K562 (cell line): ENCODE results near the gene WBP1. TPM values are rescaled to one million over a fixed set of nuclear protein-coding genes. Genes with fewer than 3 reads are reported as not detected.

Experiments
- ARNT ChIP-seq, 2 experiments: fragments of 450-650 bp; IDR thresholded peaks; 2 replicates each; pipeline ENCODE4 v1.6.1; 2016; ENCODE audit warnings: mild to moderate bottlenecking in 1 of 2
- ATF3 ChIP-seq, 2 experiments: fragments of 450-650 bp in 1 of 2; sonication (generic) in 1 of 2; formaldehyde crosslinking in 1 of 2; IDR thresholded peaks in 1 of 2; conservative IDR thresholded peaks in 1 of 2; 2 replicates each; pipeline versions ENCODE4 v1.6.1 to v1.8.1; 2016 to 2023; ENCODE audit warnings: mild to moderate bottlenecking in 2 of 2, moderate library complexity in 2 of 2, inconsistent platforms in 1 of 2, missing genetic modification reagents in 1 of 2
- CBX2 ChIP-seq: fragments of 200-600 bp; sonication (generic); IDR thresholded peaks from one replicate; pipeline ENCODE4 v1.6.1; 2012; ENCODE audit warnings: mild to moderate bottlenecking, low read length, inconsistent platforms; ENCODE audit not compliant: insufficient read depth, poor library complexity, severe bottlenecking
- CGGBP1 ChIP-seq: fragments of 250-450 bp; sonication (Bioruptor Pico); IDR thresholded peaks from 2 replicates; pipeline ENCODE4 v1.9.0; 2021; ENCODE audit warnings: mild to moderate bottlenecking
- FOSL1 ChIP-seq: fragments of 200-800 bp; sonication (Bioruptor generic); conservative IDR thresholded peaks from 2 replicates; pipeline ENCODE4 v1.6.1; 2016; ENCODE audit warnings: missing genetic modification characterization, missing compliant biosample characterization
- HCFC1 ChIP-seq: IDR thresholded peaks from 2 replicates; pipeline ENCODE4 v1.6.1; 2012; ENCODE audit warnings: low read depth, low read length, improper control_type of control experiment
- HDAC8 ChIP-seq: fragments of 450-650 bp; IDR thresholded peaks from 2 replicates; pipeline ENCODE4 v1.6.1; 2016; ENCODE audit warnings: mild to moderate bottlenecking, missing genetic modification characterization, moderate library complexity, missing compliant biosample characterization
- HNRNPLL ChIP-seq: fragments of 200-400 bp; formaldehyde crosslinking; IDR thresholded peaks from 2 replicates; pipeline ENCODE4 v1.6.1; 2017; ENCODE audit warnings: low read length, low read depth, mild to moderate bottlenecking; ENCODE audit not compliant: poor library complexity, severe bottlenecking
- KAT8 ChIP-seq: fragments of 450-650 bp; IDR thresholded peaks from 2 replicates; pipeline ENCODE4 v1.6.1; 2016; ENCODE audit warnings: low read depth, mild to moderate bottlenecking
- MAFK ChIP-seq: IDR thresholded peaks from 2 replicates; pipeline ENCODE4 v1.6.1; 2011; ENCODE audit warnings: low read length, improper control_type of control experiment
- PATZ1 ChIP-seq: fragments of 250-450 bp; sonication (Bioruptor Pico); IDR thresholded peaks from 2 replicates; pipeline ENCODE4 v1.5.0; 2020; ENCODE audit warnings: mild to moderate bottlenecking, borderline replicate concordance
- SNRNP70 ChIP-seq: fragments of 200-400 bp; formaldehyde crosslinking; optimal IDR thresholded peaks from 2 replicates; pipeline ENCODE3; 2017; ENCODE audit warnings: low read depth, low read length
- ZNF124 ChIP-seq: sonication (generic); formaldehyde crosslinking; IDR thresholded peaks from 2 replicates; pipeline ENCODE4 v1.8.1; 2022; ENCODE audit warnings: missing genetic modification reagents
- ZNF583 ChIP-seq: fragments of 250-450 bp; sonication (Bioruptor Pico); IDR thresholded peaks from 2 replicates; pipeline ENCODE4 v1.4.0; 2020
- ZNF766 ChIP-seq: fragments of 200-800 bp; sonication (Bioruptor generic); conservative IDR thresholded peaks from 2 replicates; pipeline ENCODE4 v1.6.1; 2016; ENCODE audit warnings: missing genetic modification characterization, missing compliant biosample characterization
- ZNF778 ChIP-seq: fragments of 450-650 bp; formaldehyde crosslinking; IDR thresholded peaks from 2 replicates; pipeline ENCODE4 v1.4.0; 2020; ENCODE audit warnings: mild to moderate bottlenecking, moderate library complexity
- polyA plus RNA-seq, 8 experiments: library from polyadenylated mRNA; depleted of rRNA in 4 of 8; stranded (reverse) in 5 of 8; unstranded in 3 of 8; fragments of >200 nt; fragmentation: Nextera tagmentation in 2 of 8; fragmentation: Illumina TruSeq in 1 of 8; extraction: Ambion mirVana in 2 of 8; extraction: Trizol in 1 of 8; gene quantifications; 2 replicates each; pipeline versions ENCODE4 v1.2.1 to v1.2.3, GENCODE V29; 2011 to 2014; ENCODE audit warnings: inconsistent platforms in 1 of 8, missing spikeins in 1 of 8
- total RNA-seq, 7 experiments: library from RNA; depleted of rRNA in 6 of 7; stranded (reverse); fragments of >200 nt in 6 of 7; fragmentation: Illumina TruSeq in 2 of 7; extraction: Trizol in 2 of 7; gene quantifications; 2 replicates each; pipeline versions ENCODE4 v1.2.1 to v1.2.3, GENCODE V29; 2011 to 2021; ENCODE audit warnings: low replicate concordance in 1 of 7

Gene WBP1
- total and polyA plus RNA-seq, 9 of the 15 experiments (the other 6 are each of a cell fraction or from before 2014, with no cell fraction given), result 1.9 to 27.7 (median 14.2) TPM

- TF ChIP-seq PATZ1 (CRISPR knock-in tag), result no peak
- peak; percentile 84 for TF ChIP-seq HCFC1
- TF ChIP-seq CGGBP1 (CRISPR knock-in tag), result no peak
- no peak; the same call in 1 of the 2 replicates for TF ChIP-seq KAT8
- TF ChIP-seq ATF3 (IDR thresholded peaks at IDR 0.05), result no peak
- no peak for TF ChIP-seq ATF3 (CRISPR knock-in tag; conservative IDR thresholded peaks at IDR 0.05)
- TF ChIP-seq HNRNPLL, result peak; percentile 54
- no peak; the same call in 1 of the 2 replicates for TF ChIP-seq ZNF766
- 0 out of 2 replicates have a peak, but pooled peaks have one; percentile 61 for TF ChIP-seq ZNF583
- no peak for TF ChIP-seq MAFK
- TF ChIP-seq ZNF124 (CRISPR knock-in tag), result no peak
- TF ChIP-seq HDAC8 (tag), result peak; percentile 24; the same call in 1 of the 2 replicates
- TF ChIP-seq FOSL1 (tag), result peak; percentile 32; the same call in 1 of the 2 replicates
- TF ChIP-seq ZNF778 (CRISPR knock-in tag), result no peak
- no peak for TF ChIP-seq CBX2
- TF ChIP-seq ARNT (IDR thresholded peaks at IDR 0.05), result 0 out of 4 replicates have a peak, but pooled peaks of 1 of the 2 experiments have one; percentile 18
- TF ChIP-seq SNRNP70, result no peak
Measured at GRCh38 chr2:74472086-74472944, 14.1 kb downstream of the WBP1 start, which contains the start of gene MRPL53 (continued).
